HepG2 (cell line): ENCODE data around the gene ABCC1. TPM values are rescaled to one million over a fixed set of nuclear protein-coding genes. Genes with fewer than 3 reads are reported as not detected.

Experiments used
- ARID3A ChIP-seq: IDR thresholded peaks from 2 replicates; pipeline ENCODE4 v1.6.1; 2012; ENCODE audit warnings: low read depth, low read length, improper control_type of control experiment
- ARID5B ChIP-seq: IDR thresholded peaks from 2 replicates; pipeline ENCODE4 v1.4.0; 2020; ENCODE audit warnings: mild to moderate bottlenecking, missing genetic modification reagents
- CCDC6 ChIP-seq: sonication (generic); formaldehyde crosslinking; IDR thresholded peaks from 2 replicates; pipeline ENCODE4 v1.8.1; 2022; ENCODE audit warnings: mild to moderate bottlenecking, missing genetic modification reagents, moderate library complexity
- DR1 ChIP-seq: sonication (generic); formaldehyde crosslinking; IDR thresholded peaks from 2 replicates; pipeline ENCODE4 v1.8.0; 2021; ENCODE audit warnings: mild to moderate bottlenecking, missing genetic modification reagents, inconsistent platforms
- KAT8 ChIP-seq: IDR thresholded peaks from 2 replicates; pipeline ENCODE4 v1.6.1; 2016; ENCODE audit warnings: missing genetic modification reagents, missing compliant biosample characterization
- KDM1A ChIP-seq: IDR thresholded peaks from 2 replicates; pipeline ENCODE4 v1.6.1; 2016; ENCODE audit warnings: missing compliant biosample characterization
- KLF6 ChIP-seq: IDR thresholded peaks from 2 replicates; pipeline ENCODE4 v1.8.0; 2016; ENCODE audit warnings: missing biosample characterization, missing genetic modification reagents
- KMT2B ChIP-seq: IDR thresholded peaks from 2 replicates; pipeline ENCODE4 v1.6.1; 2016; ENCODE audit warnings: missing genetic modification reagents, missing compliant biosample characterization
- NFE2 ChIP-seq: sonication (generic); formaldehyde crosslinking; IDR thresholded peaks from 2 replicates; pipeline ENCODE4 v1.4.0; 2020; ENCODE audit warnings: missing genetic modification reagents
- NFKBIZ ChIP-seq: IDR thresholded peaks from 2 replicates; pipeline ENCODE4 v1.6.1; 2018; ENCODE audit warnings: missing genetic modification reagents, missing compliant biosample characterization
- POLR2AphosphoS5 ChIP-seq: IDR thresholded peaks from 2 replicates; pipeline ENCODE4 v1.6.1; 2012; ENCODE audit warnings: low read depth, low read length
- RARG ChIP-seq: sonication (generic); formaldehyde crosslinking; IDR thresholded peaks from 2 replicates; pipeline ENCODE4 v1.4.0; 2020; ENCODE audit warnings: low read depth, mild to moderate bottlenecking, missing genetic modification reagents
- SOX5 ChIP-seq: IDR thresholded peaks from 2 replicates; pipeline ENCODE4 v1.6.1; 2016; ENCODE audit warnings: borderline replicate concordance
- ZBTB25 ChIP-seq: IDR thresholded peaks from 2 replicates; pipeline ENCODE4 v1.6.1; 2018; ENCODE audit warnings: missing genetic modification reagents
- ZNF101 ChIP-seq: sonication (generic); formaldehyde crosslinking; IDR thresholded peaks from 2 replicates; pipeline ENCODE4 v1.4.0; 2020; ENCODE audit warnings: mild to moderate bottlenecking, low read depth, missing genetic modification reagents, borderline replicate concordance
- ZNF564 ChIP-seq: sonication (generic); formaldehyde crosslinking; IDR thresholded peaks from 2 replicates; pipeline ENCODE4 v1.8.1; 2023; ENCODE audit warnings: mild to moderate bottlenecking, missing genetic modification reagents
- ZNF784 ChIP-seq: sonication (generic); formaldehyde crosslinking; IDR thresholded peaks from 2 replicates; pipeline ENCODE4 v1.5.1; 2020; ENCODE audit warnings: missing genetic modification reagents, mild to moderate bottlenecking, borderline replicate concordance
- ZNF788 ChIP-seq: sonication (generic); formaldehyde crosslinking; IDR thresholded peaks from 2 replicates; pipeline ENCODE4 v1.5.0; 2020; ENCODE audit warnings: mild to moderate bottlenecking, missing genetic modification reagents, borderline replicate concordance
- ZXDC ChIP-seq: sonication (generic); formaldehyde crosslinking; IDR thresholded peaks from 2 replicates; pipeline ENCODE4 v1.5.0; 2020; ENCODE audit warnings: mild to moderate bottlenecking, missing genetic modification reagents
- polyA plus RNA-seq, 8 experiments: library from polyadenylated mRNA; depleted of rRNA in 3 of 8; stranded (reverse) in 7 of 8; unstranded in 1 of 8; fragments of >200 nt; fragmentation: Illumina TruSeq in 4 of 8; extraction: Trizol in 4 of 8; gene quantifications; 2 replicates each; pipeline versions ENCODE4 v1.2.1 to v1.2.3, GENCODE V29; 2011 to 2016; ENCODE audit warnings: low read depth in 4 of 8, missing spikeins in 1 of 8, mixed read lengths in 1 of 8; ENCODE audit not compliant: insufficient read depth in 1 of 8
- total RNA-seq, 5 experiments: library from RNA; depleted of rRNA; stranded (reverse); fragments of >200 nt; fragmentation: Illumina TruSeq; extraction: Trizol; gene quantifications; 2 replicates each; pipeline ENCODE4 v1.2.3, GENCODE V29; 2016; ENCODE audit warnings: low read depth in 1 of 5

ABCC1 gene
- total and polyA plus RNA-seq, 2 of the 13 experiments (the other 11 are each of a cell fraction or from before 2014, with no cell fraction given) = 13.0 to 30.6 TPM

GRCh38 chr16:15946257-15947044 lies 3.0 kb upstream of the ABCC1 start (continued):
- no peak for TF ChIP-seq POLR2AphosphoS5
- TF ChIP-seq ZNF564 (CRISPR knock-in tag) = no peak
- TF ChIP-seq KMT2B (CRISPR knock-in tag) = 0 out of 2 replicates have a peak, but pooled peaks have one; percentile 22
- TF ChIP-seq ARID5B (CRISPR knock-in tag) = peak; percentile 74
- 0 out of 2 replicates have a peak, but pooled peaks have one; percentile 12 for TF ChIP-seq KAT8 (CRISPR knock-in tag)
- TF ChIP-seq NFKBIZ = no peak
- peak; percentile 74; the same call in 1 of the 2 replicates for TF ChIP-seq SOX5 (CRISPR knock-in tag)
- no peak for TF ChIP-seq RARG (CRISPR knock-in tag)
- TF ChIP-seq ZXDC (CRISPR knock-in tag) = 0 out of 2 replicates have a peak, but pooled peaks have one; percentile 14
- TF ChIP-seq ZNF101 (CRISPR knock-in tag) = no peak
- 0 out of 2 replicates have a peak, but pooled peaks have one; percentile 26 for TF ChIP-seq ZBTB25 (CRISPR knock-in tag)
- TF ChIP-seq KDM1A (CRISPR knock-in tag) = no peak
- no peak for TF ChIP-seq CCDC6 (CRISPR knock-in tag)
- TF ChIP-seq ARID3A = peak; percentile 97
- TF ChIP-seq ZNF784 (CRISPR knock-in tag) = 0 out of 2 replicates have a peak, but pooled peaks have one; percentile 67
- 0 out of 2 replicates have a peak, but pooled peaks have one; percentile 32 for TF ChIP-seq NFE2 (CRISPR knock-in tag)
- no peak for TF ChIP-seq DR1 (CRISPR knock-in tag)
- no peak for TF ChIP-seq ZNF788 (CRISPR knock-in tag)
- TF ChIP-seq KLF6 (CRISPR knock-in tag) = 0 out of 2 replicates have a peak, but pooled peaks have one; percentile 43
